AG10803 (cell line): ENCODE measurements around the gene ST7.

Experiments used
- DNase-seq: peaks from one replicate; pipeline ENCODE4 v3.0.0; 2010; ENCODE audit warnings: low read depth
- H3K4me3 ChIP-seq: 2 replicates; pipeline ENCODE4 v1.5.1; 2011; ENCODE audit warnings: mild to moderate bottlenecking, low read length, control low read depth
- CTCF ChIP-seq: conservative IDR thresholded peaks from 2 replicates; pipeline ENCODE4 v1.5.1; 2011; ENCODE audit warnings: mild to moderate bottlenecking, low read length, control low read depth, inconsistent platforms

ST7 gene

GRCh38 chr7:117188376-117188775 lies 235.1 kb downstream of the ST7 start:
- no peak for DNase-seq
- no peak overlapping the region for H3K4me3 ChIP-seq
- no peak for TF ChIP-seq CTCF

DNA sequence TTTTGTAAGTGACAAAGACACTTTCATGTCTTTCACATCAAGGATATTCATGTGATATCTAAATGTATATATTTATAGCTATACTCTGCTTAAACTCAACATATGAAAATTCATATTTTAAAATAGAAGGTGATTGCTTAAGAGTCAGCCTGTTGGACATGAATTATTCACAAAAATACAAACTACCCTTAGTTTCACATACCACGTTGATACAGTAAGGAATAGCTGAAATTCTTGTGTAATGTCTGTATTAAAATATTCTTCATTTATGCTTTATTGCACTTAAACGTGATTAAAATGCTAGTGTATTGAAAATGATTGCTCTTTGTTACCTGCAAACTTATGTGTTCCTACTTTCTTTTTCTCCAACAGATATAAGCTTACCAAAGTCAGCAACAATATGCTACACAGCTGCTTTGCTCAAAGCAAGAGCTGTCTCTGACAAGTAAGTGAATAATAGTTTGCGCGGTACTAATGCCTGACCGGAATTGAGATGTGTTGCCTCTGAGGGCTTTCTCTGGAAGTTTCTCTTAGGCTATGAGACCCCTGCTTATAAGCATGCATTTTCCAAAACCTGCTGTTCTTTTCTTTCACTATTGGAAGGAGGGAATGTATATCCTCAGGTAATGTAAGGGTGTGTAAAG lies 235.8 kb downstream of the ST7 start:
- peak; percentile 25 for DNase-seq
- TF ChIP-seq CTCF: no peak

GRCh38 chr7:117190104-117190503 lies 236.8 kb downstream of the ST7 start:
- no peak for DNase-seq
- H3K4me3 ChIP-seq: no peak overlapping the region
- TF ChIP-seq CTCF: no peak

More for the DNA sequence above, 235.8 kb downstream of the ST7 start:
- no peak overlapping the region for H3K4me3 ChIP-seq

DNA sequence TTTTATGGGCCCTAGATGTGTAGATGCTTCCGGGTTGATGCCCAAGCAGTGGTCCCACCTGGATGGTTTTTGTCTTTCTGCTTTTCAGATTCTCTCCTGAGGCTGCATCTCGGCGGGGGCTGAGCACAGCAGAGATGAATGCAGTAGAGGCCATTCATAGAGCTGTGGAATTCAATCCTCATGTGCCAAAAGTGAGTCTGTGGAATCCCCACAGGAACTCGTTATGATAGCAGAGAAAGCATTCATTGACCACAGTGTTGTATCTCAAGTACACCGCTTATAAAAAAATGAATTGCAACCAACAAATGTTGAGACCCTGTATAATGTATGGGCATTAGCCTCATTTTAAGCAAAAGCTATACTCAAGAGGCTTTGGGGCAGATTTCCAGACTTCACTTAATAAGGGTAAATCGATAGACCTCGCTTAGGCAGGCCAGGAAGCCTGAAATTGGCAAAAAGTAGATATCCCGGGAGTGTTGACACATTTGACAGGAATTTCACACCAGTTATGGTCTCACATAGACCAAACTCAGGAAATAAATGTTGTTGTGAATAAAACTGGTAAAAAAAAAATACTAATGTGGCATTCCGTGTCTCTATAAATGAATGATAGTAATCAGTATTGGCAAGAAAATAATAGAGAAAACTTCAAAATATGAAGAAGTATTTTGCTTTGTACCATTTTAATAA lies 237.6 kb downstream of the ST7 start:
- no peak for TF ChIP-seq CTCF
- H3K4me3 ChIP-seq: no peak overlapping the region
- peak; percentile 15 for DNase-seq

DNA sequence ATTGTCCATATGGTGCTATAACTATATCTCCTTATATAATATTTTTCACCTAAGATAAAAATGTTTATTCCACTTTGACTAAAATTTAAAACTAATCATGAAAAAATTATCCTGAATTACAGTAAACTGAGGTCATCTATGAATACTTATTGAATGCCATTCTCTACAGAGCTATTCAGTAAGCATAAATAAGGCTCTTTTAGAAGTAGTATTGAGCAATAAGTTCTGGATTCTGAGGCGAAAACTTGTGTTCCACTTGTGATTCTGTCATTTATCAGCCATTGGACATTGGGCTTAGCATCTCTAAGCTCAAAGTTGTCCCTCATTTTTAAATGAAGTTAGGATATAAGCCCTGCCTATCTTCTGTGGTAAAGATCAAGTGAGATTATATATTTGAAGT lies 238.8 kb downstream of the ST7 start:
- peak; percentile 25 for DNase-seq
- no peak overlapping the region for H3K4me3 ChIP-seq
- TF ChIP-seq CTCF: no peak

GRCh38 chr7:117193564-117193963 lies 240.3 kb downstream of the ST7 start:
- no peak overlapping the region for H3K4me3 ChIP-seq
- DNase-seq: peak; percentile 71
- no peak for TF ChIP-seq CTCF

DNA sequence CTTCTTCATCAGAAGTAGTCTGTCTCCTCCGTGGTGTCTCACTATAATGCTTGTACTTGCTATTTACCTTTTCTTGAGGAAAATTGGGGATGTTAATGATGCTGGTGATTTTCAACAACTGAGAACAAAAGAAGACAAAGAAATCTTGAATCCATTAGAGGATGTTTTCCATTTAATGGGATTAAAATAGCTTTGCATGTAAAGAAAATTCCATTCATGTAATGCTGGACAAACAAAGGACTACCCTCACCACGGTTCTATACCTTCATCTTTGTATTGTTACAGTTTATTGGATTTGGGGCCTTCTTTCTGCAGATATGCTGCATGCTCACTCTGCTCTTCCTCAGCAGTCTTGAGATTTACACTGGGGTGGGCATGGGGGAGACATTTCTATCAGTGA lies 241.1 kb downstream of the ST7 start:
- TF ChIP-seq CTCF: no peak
- no peak for DNase-seq
- H3K4me3 ChIP-seq: no peak overlapping the region
